HG02623 (cell line): ENCODE measurements around the gene MIAT.

Experiments used
- ATAC-seq: cut with Tn5 transposase; IDR thresholded peaks from one replicate; pipeline ENCODE4 v1.9.1; 2021; ENCODE audit warnings: moderate library complexity; ENCODE audit not compliant: unreplicated experiment

MIAT gene

DNA sequence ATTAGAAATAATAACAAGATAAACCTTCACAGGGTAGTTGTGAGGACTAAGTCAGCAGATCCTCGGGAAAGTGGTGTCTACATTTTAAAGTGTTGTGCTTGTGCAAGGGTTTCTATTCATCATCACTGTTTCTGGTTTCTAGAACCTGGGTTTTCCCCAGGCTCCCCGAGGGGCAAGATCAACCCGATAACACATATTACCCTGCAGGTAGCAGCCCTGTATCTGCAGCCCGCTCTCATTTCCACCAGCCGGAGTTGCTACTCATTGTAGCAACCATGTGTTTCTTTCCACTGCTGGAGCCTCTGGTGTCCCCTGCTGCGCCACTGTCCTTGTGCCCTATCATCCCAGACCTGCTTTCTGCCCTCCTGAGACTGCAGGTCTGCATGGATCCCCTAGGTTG, 67.0 kb downstream of the MIAT start:
- no peak for ATAC-seq

DNA sequence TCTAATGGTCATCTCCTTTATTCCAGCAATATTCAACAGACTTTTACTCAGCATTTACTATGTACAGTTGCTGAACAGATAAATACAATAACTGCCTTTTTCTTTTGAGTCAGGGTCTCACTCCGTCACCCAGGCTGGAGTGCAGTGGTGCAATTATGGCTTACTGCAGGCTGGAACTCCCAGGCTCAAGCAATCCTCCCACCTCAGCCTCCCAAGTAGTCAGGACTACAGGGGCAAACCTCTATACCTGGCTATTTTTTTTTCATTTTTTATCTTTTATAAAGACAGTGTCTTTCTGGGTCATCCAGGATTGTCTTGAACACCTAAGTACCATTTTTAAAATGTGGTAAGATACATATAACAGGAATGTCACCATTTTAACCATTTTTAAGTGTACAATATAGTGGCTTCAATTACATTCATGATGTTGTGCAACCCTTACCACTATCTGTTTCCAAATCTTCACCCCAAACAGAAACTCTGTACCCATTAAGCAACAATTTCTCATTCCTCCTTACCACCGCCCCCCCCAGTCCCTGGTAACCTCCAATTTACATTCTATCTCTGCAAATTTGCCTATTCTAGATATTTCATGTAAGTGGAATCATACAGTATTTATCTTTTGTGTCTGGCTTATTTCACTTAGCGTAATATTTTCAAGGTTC, 67.8 kb downstream of the MIAT start:
- ATAC-seq, result no peak
